ENCODE measurements around the gene INF2.

INF2 gene

GRCh38 chr14:104712881-104713734, 23.7 kb downstream of the INF2 start:
- peaks cover 8% of the 10 kb centered on the region for H3K4me1 ChIP-seq (ENCODE audit: insufficient read depth, low read length)
- H3K9me3 ChIP-seq (ENCODE audit: low read length) = no peaks in the 10 kb centered on the region
- no peaks in the 10 kb centered on the region for H3K27me3 ChIP-seq (ENCODE audit: control insufficient read depth in 1 of 2, insufficient read depth in 2 of 2, low read length in 2 of 2)
- H3K27ac ChIP-seq (ENCODE audit: low read depth, low read length) = no peak overlapping the region
- H3K9ac ChIP-seq (ENCODE audit: low read length) = no peak overlapping the region
- H3K36me3 ChIP-seq (ENCODE audit: insufficient read depth, low read length) = peaks cover 41% of the 10 kb centered on the region
- H3K4me3 ChIP-seq (ENCODE audit: low read depth in 1 of 2, low read length in 2 of 2) = no peak overlapping the region

GRCh38 chr14:104714066-104714465, 24.6 kb downstream of the INF2 start:
- Histone ChIP-seq H3K4me3 (ENCODE audit: low read depth in 1 of 2, low read length in 2 of 2) (no peak overlapping the region), H3K27me3 (ENCODE audit: control insufficient read depth in 1 of 2, insufficient read depth in 2 of 2, low read length in 2 of 2) (no peaks in the 10 kb centered on the region), H3K9me3 (ENCODE audit: low read length) (no peaks in the 10 kb centered on the region), H3K36me3 (ENCODE audit: insufficient read depth, low read length) (peaks cover 41% of the 10 kb centered on the region), H3K27ac (ENCODE audit: low read depth, low read length) (no peak overlapping the region), H3K9ac (ENCODE audit: low read length) (no peak overlapping the region), H3K4me1 (ENCODE audit: insufficient read depth, low read length) (peaks cover 5% of the 10 kb centered on the region)

GRCh38 chr14:104714681-104715080, 25.3 kb downstream of the INF2 start:
- Histone ChIP-seq H3K9ac (ENCODE audit: low read length) (no peak overlapping the region), H3K36me3 (ENCODE audit: insufficient read depth, low read length) (peaks cover 41% of the 10 kb centered on the region), H3K27ac (ENCODE audit: low read depth, low read length) (no peak overlapping the region), H3K4me1 (ENCODE audit: insufficient read depth, low read length) (no peaks in the 10 kb centered on the region), H3K27me3 (ENCODE audit: control insufficient read depth in 1 of 2, insufficient read depth in 2 of 2, low read length in 2 of 2) (no peaks in the 10 kb centered on the region), H3K9me3 (ENCODE audit: low read length) (no peaks in the 10 kb centered on the region), H3K4me3 (ENCODE audit: low read depth in 1 of 2, low read length in 2 of 2) (no peak overlapping the region)

GRCh38 chr14:104715416-104715815, 26.0 kb downstream of the INF2 start:
- Histone ChIP-seq H3K4me3 (ENCODE audit: low read depth in 1 of 2, low read length in 2 of 2) (no peak overlapping the region), H3K36me3 (ENCODE audit: insufficient read depth, low read length) (peaks cover 37% of the 10 kb centered on the region), H3K27me3 (ENCODE audit: control insufficient read depth in 1 of 2, insufficient read depth in 2 of 2, low read length in 2 of 2) (no peaks in the 10 kb centered on the region), H3K9ac (ENCODE audit: low read length) (no peak overlapping the region), H3K9me3 (ENCODE audit: low read length) (no peaks in the 10 kb centered on the region), H3K27ac (ENCODE audit: low read depth, low read length) (no peak overlapping the region), H3K4me1 (ENCODE audit: insufficient read depth, low read length) (no peaks in the 10 kb centered on the region)

GRCh38 chr14:104715871-104716270, 26.5 kb downstream of the INF2 start:
- no peak overlapping the region for H3K4me3 ChIP-seq (ENCODE audit: low read depth in 1 of 2, low read length in 2 of 2)
- H3K27ac ChIP-seq (ENCODE audit: low read depth, low read length) = no peak overlapping the region
- no peaks in the 10 kb centered on the region for H3K9me3 ChIP-seq (ENCODE audit: low read length)
- H3K9ac ChIP-seq (ENCODE audit: low read length) = no peak overlapping the region
- peaks cover 32% of the 10 kb centered on the region for H3K36me3 ChIP-seq (ENCODE audit: insufficient read depth, low read length)
- no peaks in the 10 kb centered on the region for H3K4me1 ChIP-seq (ENCODE audit: insufficient read depth, low read length)
- H3K27me3 ChIP-seq (ENCODE audit: control insufficient read depth in 1 of 2, insufficient read depth in 2 of 2, low read length in 2 of 2) = no peaks in the 10 kb centered on the region

- Histone ChIP-seq H3K9me3 (ENCODE audit: low read length) (no peaks in the 10 kb centered on the region), H3K4me1 (ENCODE audit: insufficient read depth, low read length) (peaks cover 1% of the 10 kb centered on the region), H3K4me3 (ENCODE audit: low read depth in 1 of 2, low read length in 2 of 2) (no peak overlapping the region), H3K9ac (ENCODE audit: low read length) (no peak overlapping the region), H3K36me3 (ENCODE audit: insufficient read depth, low read length) (peaks cover 24% of the 10 kb centered on the region), H3K27me3 (ENCODE audit: control insufficient read depth in 1 of 2, insufficient read depth in 2 of 2, low read length in 2 of 2) (no peaks in the 10 kb centered on the region), H3K27ac (ENCODE audit: low read depth, low read length) (no peak overlapping the region)
Measured at GRCh38 chr14:104717137-104717536, 27.7 kb downstream of the INF2 start.

- H3K27ac ChIP-seq (ENCODE audit: low read depth, low read length) = no peak overlapping the region
- no peak overlapping the region for H3K4me3 ChIP-seq (ENCODE audit: low read depth in 1 of 2, low read length in 2 of 2)
- peaks cover 6% of the 10 kb centered on the region for H3K4me1 ChIP-seq (ENCODE audit: insufficient read depth, low read length)
- no peaks in the 10 kb centered on the region for H3K27me3 ChIP-seq (ENCODE audit: control insufficient read depth in 1 of 2, insufficient read depth in 2 of 2, low read length in 2 of 2)
- H3K36me3 ChIP-seq (ENCODE audit: insufficient read depth, low read length) = peaks cover 19% of the 10 kb centered on the region
- no peaks in the 10 kb centered on the region for H3K9me3 ChIP-seq (ENCODE audit: low read length)
- H3K9ac ChIP-seq (ENCODE audit: low read length) = no peak overlapping the region
Measured at GRCh38 chr14:104717646-104718045, 28.2 kb downstream of the INF2 start.

GRCh38 chr14:104718147-104718546, 28.7 kb downstream of the INF2 start:
- Histone ChIP-seq H3K9me3 (ENCODE audit: low read length) (no peaks in the 10 kb centered on the region), H3K36me3 (ENCODE audit: insufficient read depth, low read length) (peaks cover 14% of the 10 kb centered on the region), H3K27me3 (ENCODE audit: control insufficient read depth in 1 of 2, insufficient read depth in 2 of 2, low read length in 2 of 2) (no peaks in the 10 kb centered on the region), H3K9ac (ENCODE audit: low read length) (no peak overlapping the region), H3K4me1 (ENCODE audit: insufficient read depth, low read length) (peaks cover 11% of the 10 kb centered on the region), H3K4me3 (ENCODE audit: low read depth in 1 of 2, low read length in 2 of 2) (no peak overlapping the region), H3K27ac (ENCODE audit: low read depth, low read length) (no peak overlapping the region)

GRCh38 chr14:104718871-104719270, 29.5 kb downstream of the INF2 start:
- Histone ChIP-seq H3K27me3 (ENCODE audit: control insufficient read depth in 1 of 2, insufficient read depth in 2 of 2, low read length in 2 of 2) (no peaks in the 10 kb centered on the region), H3K4me3 (ENCODE audit: low read depth in 1 of 2, low read length in 2 of 2) (no peak overlapping the region), H3K9ac (ENCODE audit: low read length) (no peak overlapping the region), H3K4me1 (ENCODE audit: insufficient read depth, low read length) (peaks cover 13% of the 10 kb centered on the region), H3K9me3 (ENCODE audit: low read length) (no peaks in the 10 kb centered on the region), H3K27ac (ENCODE audit: low read depth, low read length) (no peak overlapping the region), H3K36me3 (ENCODE audit: insufficient read depth, low read length) (peaks cover 7% of the 10 kb centered on the region)

GRCh38 chr14:104719343-104719742, 29.9 kb downstream of the INF2 start:
- Histone ChIP-seq H3K4me1 (ENCODE audit: insufficient read depth, low read length) (peaks cover 13% of the 10 kb centered on the region), H3K9ac (ENCODE audit: low read length) (no peak overlapping the region), H3K36me3 (ENCODE audit: insufficient read depth, low read length) (peaks cover 5% of the 10 kb centered on the region)

GRCh38 chr14:104721505-104722431, 32.4 kb downstream of the INF2 start:
- Histone ChIP-seq H3K36me3 (ENCODE audit: insufficient read depth, low read length) (peaks cover 5% of the 10 kb centered on the region), H3K9ac (ENCODE audit: low read length) (no peak overlapping the region), H3K27ac (ENCODE audit: low read depth, low read length) (no peak overlapping the region), H3K4me3 (ENCODE audit: low read depth in 1 of 2, low read length in 2 of 2) (no peak overlapping the region), H3K4me1 (ENCODE audit: insufficient read depth, low read length) (peaks cover 22% of the 10 kb centered on the region), H3K9me3 (ENCODE audit: low read length) (no peaks in the 10 kb centered on the region), H3K27me3 (ENCODE audit: control insufficient read depth in 1 of 2, insufficient read depth in 2 of 2, low read length in 2 of 2) (peaks cover 11 to 22% of the 10 kb centered on the region in 2 donors)

More at GRCh38 chr14:104719343-104719742, 29.9 kb downstream of the INF2 start:
- no peak overlapping the region for H3K4me3 ChIP-seq (ENCODE audit: low read depth in 1 of 2, low read length in 2 of 2)
- H3K9me3 ChIP-seq (ENCODE audit: low read length) = no peaks in the 10 kb centered on the region
- H3K27ac ChIP-seq (ENCODE audit: low read depth, low read length) = no peak overlapping the region
- H3K27me3 ChIP-seq (ENCODE audit: control insufficient read depth in 1 of 2, insufficient read depth in 2 of 2, low read length in 2 of 2) = peaks cover 0 to 2% of the 10 kb centered on the region in 2 donors

Data from muscle layer of colon (tissue), 2 donors.